Left ventricle myocardium inferior (tissue), 1 donor: Measurements from ENCODE around the gene GPR173. TPM values are rescaled to one million over a fixed set of nuclear protein-coding genes. Genes with fewer than 3 reads are reported as not detected.
A peak's percentile ranks its signal among the peaks of the same experiment; 100 is the strongest.

ENCODE experiments used
- DNase-seq: peaks from one replicate; pipeline ENCODE4 v3.0.0-alpha.2; 2020
- H3K27ac ChIP-seq: fragments of 200-600 bp; replicated peaks from 2 replicates; pipeline ENCODE4 v1.8.0; 2021
- H3K27me3 ChIP-seq: fragments of 200-600 bp; 2 replicates; pipeline ENCODE4 v1.8.0; 2021; ENCODE audit warnings: low read depth
- H3K36me3 ChIP-seq: fragments of 200-600 bp; 2 replicates; pipeline ENCODE4 v1.8.0; 2021
- H3K4me1 ChIP-seq: fragments of 200-600 bp; 2 replicates; pipeline ENCODE4 v1.8.0; 2021
- H3K4me3 ChIP-seq: fragments of 200-600 bp; 2 replicates; pipeline ENCODE4 v1.8.0; 2021; ENCODE audit warnings: mild to moderate bottlenecking, moderate library complexity
- H3K9me3 ChIP-seq: fragments of 200-600 bp; replicated peaks from 2 replicates; pipeline ENCODE4 v1.8.0; 2021
- CTCF ChIP-seq: fragments of 200-600 bp; IDR thresholded peaks from 2 replicates; pipeline ENCODE4 v1.8.0; 2021; ENCODE audit warnings: antibody characterized with exemption, mild to moderate bottlenecking, borderline replicate concordance
- intact Hi-C: fragments of 100-400 bp; cut with micrococcal nuclease; formaldehyde crosslinking; loops from one replicate; pipeline ENCODE4 v1.11.0; 2022
- long read RNA-seq: library from polyadenylated mRNA; unstranded; transcript quantifications from one replicate; pipeline ENCODE4 v2.0.0, GENCODE V29; 2021
- total RNA-seq: library from RNA; stranded (reverse); fragmentation: NEBNext Ultra II Directional; extraction: Animal tissue kit (Norgen Biotek cat#: 25700); gene quantifications from one replicate; pipeline ENCODE4 v1.2.1, GENCODE V29; 2021
- donor health status: DM: no; HTN: yes; CAD: no; lungs with severe emphysema.

GPR173 gene
- 0.25 TPM for total RNA-seq
- long read RNA-seq = 0 reads

- Histone ChIP-seq H3K4me1 (no peaks in the 10 kb centered on the region), H3K36me3 (no peaks in the 10 kb centered on the region), H3K27me3 (peaks cover 2% of the 10 kb centered on the region), H3K9me3 (no peaks in the 10 kb centered on the region), H3K27ac (peak within 1 kb of the TSS; percentile 42), H3K4me3 (peak within 1 kb of the TSS; percentile 59)
- DNase-seq = peak; percentile 28
- TF ChIP-seq CTCF = no peak
- intact Hi-C loops = no loop called here
Measured at GRCh38 chrX:53048169-53049126, at the start of gene GPR173. Gene GPR173, plus strand, starts transcription at chrX:53048789. Its CDS starts 27,833 bp downstream, at chrX:53076622.

GRCh38 chrX:53000447-53001135 is 48.0 kb upstream of the GPR173 start:
- no peak for DNase-seq
- TF ChIP-seq CTCF = no peak
- Histone ChIP-seq H3K27me3 (peaks cover 8% of the 10 kb centered on the region), H3K4me1 (peaks cover 18% of the 10 kb centered on the region), H3K27ac (no peak overlapping the region), H3K4me3 (peak overlapping the region; percentile 33), H3K36me3 (no peaks in the 10 kb centered on the region), H3K9me3 (no peaks in the 10 kb centered on the region)
- intact Hi-C loops = no loop called here

- Histone ChIP-seq H3K4me1 (peaks cover 13% of the 10 kb centered on the region), H3K4me3 (no peak overlapping the region), H3K36me3 (no peaks in the 10 kb centered on the region), H3K27ac (no peak overlapping the region), H3K27me3 (peaks cover 8% of the 10 kb centered on the region), H3K9me3 (no peaks in the 10 kb centered on the region)
- intact Hi-C loops = no loop called here
- TF ChIP-seq CTCF = no peak
- DNase-seq = no peak
Measured at GRCh38 chrX:53001958-53002357, 46.6 kb upstream of the GPR173 start.

GRCh38 chrX:53003111-53003510 is 45.5 kb upstream of the GPR173 start:
- Histone ChIP-seq H3K4me1 (peaks cover 13% of the 10 kb centered on the region), H3K27me3 (peaks cover 8% of the 10 kb centered on the region), H3K27ac (no peak overlapping the region), H3K36me3 (no peaks in the 10 kb centered on the region), H3K9me3 (no peaks in the 10 kb centered on the region), H3K4me3 (no peak overlapping the region)
- TF ChIP-seq CTCF = no peak
- DNase-seq = no peak
- intact Hi-C loops = no loop called here

- peaks cover 8% of the 10 kb centered on the region for H3K27me3 ChIP-seq
- DNase-seq = no peak
Measured at GRCh38 chrX:53004038-53004437, 44.6 kb upstream of the GPR173 start.

More at GRCh38 chrX:53004038-53004437, 44.6 kb upstream of the GPR173 start:
- no peaks in the 10 kb centered on the region for H3K9me3 ChIP-seq
- TF ChIP-seq CTCF = no peak
- H3K4me3 ChIP-seq = no peak overlapping the region
- H3K4me1 ChIP-seq = peaks cover 13% of the 10 kb centered on the region
- no peaks in the 10 kb centered on the region for H3K36me3 ChIP-seq
- intact Hi-C loops = no loop called here
- H3K27ac ChIP-seq = peak overlapping the region; percentile 12
